CD4-positive, alpha-beta T cell (primary cell): ENCODE data around the gene CDK8. TPM values are rescaled to one million over a fixed set of nuclear protein-coding genes. Genes with fewer than 3 reads are reported as not detected.

Experiments used
- ATAC-seq: fragments of 200-7000 bp; cut with Tn5 transposase; one replicate; pipeline ENCODE4 v1.10.0; 2022; ENCODE audit warnings: mild to moderate bottlenecking; ENCODE audit not compliant: poor library complexity
- CTCF ChIA-PET: fragments of 350-600 bp; sonication (Branson Sonifier 250); formaldehyde crosslinking; loops from one replicate; lab custom pipeline; 2021; ENCODE audit warnings: antibody characterized with exemption, inconsistent platforms; lab: Charles Lee
- POLR2A ChIA-PET: fragments of 350-600 bp; sonication (Branson Sonifier 250); formaldehyde crosslinking; loops from one replicate; lab custom pipeline; 2021; ENCODE audit warnings: antibody characterized with exemption, inconsistent platforms; lab: Charles Lee
- DNase-seq, 14 experiments: peaks; one replicate each; pipeline ENCODE4 v3.0.0-alpha.2; 2013 to 2020; ENCODE audit warnings: mixed read lengths in 2 of 14
- H3K27ac ChIP-seq, 2 donors: one replicate each; pipeline versions ENCODE4 v1.5.1 to v1.7.0; 2013; ENCODE audit warnings: low read length in 2 of 2, low read depth in 1 of 2, mild to moderate bottlenecking in 1 of 2
- H3K27me3 ChIP-seq, 2 experiments: 1 replicate in 1 of 2; 2 replicates in 1 of 2; pipeline versions ENCODE4 v1.6.1 to v1.7.0; 2013; ENCODE audit warnings: low read length in 2 of 2, control low read depth in 1 of 2, mild to moderate bottlenecking in 1 of 2, moderate library complexity in 1 of 2; ENCODE audit not compliant: insufficient read depth in 2 of 2, control insufficient read depth in 1 of 2
- H3K36me3 ChIP-seq: one replicate; pipeline ENCODE4 v1.6.1; 2013; ENCODE audit warnings: low read length, control low read depth; ENCODE audit not compliant: insufficient read depth
- H3K4me1 ChIP-seq: one replicate; pipeline ENCODE4 v1.6.1; 2013; ENCODE audit warnings: low read length, control low read depth; ENCODE audit not compliant: insufficient read depth
- H3K4me3 ChIP-seq: one replicate; pipeline ENCODE4 v1.5.1; 2013; ENCODE audit warnings: mild to moderate bottlenecking, low read length, moderate library complexity
- H3K9me3 ChIP-seq, 2 experiments: 1 replicate in 1 of 2; 2 replicates in 1 of 2; pipeline versions ENCODE4 v1.6.1 to v1.7.0; 2013; ENCODE audit warnings: low read length in 2 of 2, mild to moderate bottlenecking in 2 of 2, control low read depth in 1 of 2, moderate library complexity in 1 of 2; ENCODE audit not compliant: control insufficient read depth in 1 of 2, insufficient read depth in 1 of 2
- H3K27ac Mint-ChIP-seq: one replicate; pipeline ENCODE4 v1.8.0; 2020; ENCODE audit warnings: mixed read lengths
- H3K27me3 Mint-ChIP-seq: one replicate; pipeline ENCODE4 v1.8.0; 2021; ENCODE audit warnings: mixed read lengths
- H3K36me3 Mint-ChIP-seq: one replicate; pipeline ENCODE4 v1.8.0; 2021; ENCODE audit warnings: low read depth, mixed read lengths
- H3K4me1 Mint-ChIP-seq: one replicate; pipeline ENCODE4 v1.8.0; 2021; ENCODE audit warnings: low read depth, mixed read lengths
- H3K4me3 Mint-ChIP-seq: one replicate; pipeline ENCODE4 v1.8.0; 2020; ENCODE audit warnings: mild to moderate bottlenecking, mixed read lengths
- H3K9me3 Mint-ChIP-seq: one replicate; pipeline ENCODE4 v1.8.0; 2020; ENCODE audit warnings: mixed read lengths
- intact Hi-C, 2 experiments: fragments of 100-400 bp; cut with DNase I in 1 of 2; cut with micrococcal nuclease in 1 of 2; formaldehyde crosslinking; loops; one replicate each; pipeline versions ENCODE4 v1.15.1 to v1.9.0; 2023 to 2025; cut with DNase I, micrococcal nuclease
- total RNA-seq, 174 experiments: library from RNA in 2 of 174; stranded (reverse) in 2 of 174; gene quantifications; one replicate each; pipeline ENCODE4 v1.2.3 and lab custom pipeline; 2021 to 2026
- TF ChIP-seq, protein P1 (sequence below): fragments of 200-600 bp; IDR thresholded peaks from one replicate; pipeline ENCODE4 v1.8.0; 2022; ENCODE audit warnings: antibody characterized with exemption, mild to moderate bottlenecking

The CDK8 gene
- total RNA-seq, 2 experiments from 2014 or later = 6.0 to 6.7 TPM

DNA sequence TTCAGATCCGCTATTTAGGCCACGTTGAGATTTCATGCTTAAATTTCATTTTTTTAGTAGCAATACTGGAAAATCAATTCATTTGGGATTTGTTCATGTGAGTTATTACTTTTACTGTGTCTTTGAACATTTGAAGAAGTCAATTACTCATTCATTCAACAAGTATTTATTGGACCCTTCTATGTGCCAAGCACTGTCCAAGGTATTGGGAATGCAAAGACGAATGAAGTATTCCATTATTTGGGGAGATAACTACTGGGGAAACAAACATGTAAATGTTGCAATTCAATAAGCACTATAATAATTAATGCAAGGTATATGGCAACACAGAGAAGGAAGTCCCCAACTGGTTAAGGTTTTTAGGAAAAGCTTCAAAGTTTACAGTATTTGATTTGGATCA, 5.7 kb downstream of the CDK8 start:
- H3K4me3 ChIP-seq = no peak overlapping the region
- CTCF ChIA-PET = no interaction called here
- H3K9me3 Mint-ChIP-seq = no peaks in the 10 kb centered on the region
- POLR2A ChIA-PET = no interaction called here
- peaks cover 0 to 8% of the 10 kb centered on the region in 2 experiments for H3K9me3 ChIP-seq
- H3K36me3 ChIP-seq = no peaks in the 10 kb centered on the region
- no peak overlapping the region for H3K27ac ChIP-seq
- H3K27me3 ChIP-seq = no peaks in the 10 kb centered on the region
- no peak overlapping the region for H3K27ac Mint-ChIP-seq
- peaks cover 7% of the 10 kb centered on the region for H3K4me1 ChIP-seq
- TF ChIP-seq, protein P1, sequence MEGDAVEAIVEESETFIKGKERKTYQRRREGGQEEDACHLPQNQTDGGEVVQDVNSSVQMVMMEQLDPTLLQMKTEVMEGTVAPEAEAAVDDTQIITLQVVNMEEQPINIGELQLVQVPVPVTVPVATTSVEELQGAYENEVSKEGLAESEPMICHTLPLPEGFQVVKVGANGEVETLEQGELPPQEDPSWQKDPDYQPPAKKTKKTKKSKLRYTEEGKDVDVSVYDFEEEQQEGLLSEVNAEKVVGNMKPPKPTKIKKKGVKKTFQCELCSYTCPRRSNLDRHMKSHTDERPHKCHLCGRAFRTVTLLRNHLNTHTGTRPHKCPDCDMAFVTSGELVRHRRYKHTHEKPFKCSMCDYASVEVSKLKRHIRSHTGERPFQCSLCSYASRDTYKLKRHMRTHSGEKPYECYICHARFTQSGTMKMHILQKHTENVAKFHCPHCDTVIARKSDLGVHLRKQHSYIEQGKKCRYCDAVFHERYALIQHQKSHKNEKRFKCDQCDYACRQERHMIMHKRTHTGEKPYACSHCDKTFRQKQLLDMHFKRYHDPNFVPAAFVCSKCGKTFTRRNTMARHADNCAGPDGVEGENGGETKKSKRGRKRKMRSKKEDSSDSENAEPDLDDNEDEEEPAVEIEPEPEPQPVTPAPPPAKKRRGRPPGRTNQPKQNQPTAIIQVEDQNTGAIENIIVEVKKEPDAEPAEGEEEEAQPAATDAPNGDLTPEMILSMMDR = no peak
- no peaks in the 10 kb centered on the region for H3K36me3 Mint-ChIP-seq
- peaks cover 67% of the 10 kb centered on the region for H3K4me1 Mint-ChIP-seq
- DNase-seq = no peak
- ATAC-seq = no peak
- intact Hi-C loops = loop anchor here in 1 of 2 experiments (10.0 kb wide), 4 partner anchors 915 to 1365 kb away; partner anchors contain the start of genes LNX2, POLR1D, RPL21 and USP12
- H3K27me3 Mint-ChIP-seq = no peaks in the 10 kb centered on the region
- no peak overlapping the region for H3K4me3 Mint-ChIP-seq

DNA sequence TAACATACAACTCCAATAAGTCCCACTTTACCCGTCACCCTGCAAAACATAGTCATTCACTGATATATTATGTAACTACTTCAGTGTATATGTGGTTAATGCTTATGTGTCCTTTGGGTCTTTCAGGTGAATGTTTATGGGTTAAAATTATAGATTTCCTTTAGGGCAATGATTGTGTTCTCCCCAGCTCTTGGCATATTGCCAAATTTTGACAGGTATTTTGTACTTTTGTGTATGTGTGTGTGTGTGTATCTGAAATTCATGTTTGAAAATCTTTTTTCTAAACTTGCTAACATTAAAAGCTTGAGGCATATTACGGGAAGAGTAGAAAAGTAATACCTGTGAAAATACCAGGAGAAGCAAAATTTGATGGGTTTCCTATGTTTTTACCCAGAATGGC, 8.2 kb downstream of the CDK8 start:
- no peak for ATAC-seq
- H3K4me3 Mint-ChIP-seq = no peak overlapping the region
- intact Hi-C loops = no loop called here
- Histone ChIP-seq H3K27me3 (no peaks in the 10 kb centered on the region), H3K9me3 (peaks cover 0 to 8% of the 10 kb centered on the region in 2 experiments), H3K36me3 (no peaks in the 10 kb centered on the region), H3K4me1 (peaks cover 4% of the 10 kb centered on the region), H3K27ac (no peak overlapping the region), H3K4me3 (no peak overlapping the region)
- ChIA-PET CTCF (no interaction called here), POLR2A (no interaction called here)
- TF ChIP-seq, protein P1 = no peak
- H3K4me1 Mint-ChIP-seq = peaks cover 68% of the 10 kb centered on the region
- no peaks in the 10 kb centered on the region for H3K27me3 Mint-ChIP-seq
- no peak overlapping the region for H3K27ac Mint-ChIP-seq
- no peak for DNase-seq
- H3K36me3 Mint-ChIP-seq = no peaks in the 10 kb centered on the region
- H3K9me3 Mint-ChIP-seq = no peaks in the 10 kb centered on the region

DNA sequence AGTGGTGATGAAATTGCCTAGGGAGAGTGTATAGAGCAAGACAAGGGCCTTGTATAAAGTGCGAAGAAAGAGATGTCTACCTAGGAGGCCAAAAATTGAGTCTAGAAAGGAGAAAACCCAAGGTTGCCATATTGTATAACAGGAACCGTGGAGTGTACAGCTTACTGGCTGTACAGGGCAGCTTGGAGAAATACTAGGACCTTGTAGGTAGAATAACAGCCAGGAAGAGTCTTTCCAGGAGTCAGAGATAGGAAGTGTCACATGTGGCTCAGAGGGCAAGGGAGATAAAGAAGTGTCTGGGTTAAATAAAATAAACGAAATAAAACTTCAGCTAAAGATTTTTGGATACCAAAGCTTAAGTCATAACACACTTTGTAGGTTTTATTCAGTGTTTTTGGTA, 12.4 kb downstream of the CDK8 start:
- DNase-seq (no peak), ATAC-seq (no peak)
- H3K27ac ChIP-seq = no peak overlapping the region
- ChIA-PET CTCF (no interaction called here), POLR2A (interaction anchor here (1.1 kb wide), 1 partner anchor 12 kb away, joined by 3 read pairs; no protein-coding TSS in a partner anchor)
- Mint-ChIP-seq H3K27ac (no peak overlapping the region), H3K36me3 (no peaks in the 10 kb centered on the region), H3K9me3 (no peaks in the 10 kb centered on the region), H3K27me3 (no peaks in the 10 kb centered on the region), H3K4me1 (peaks cover 54% of the 10 kb centered on the region), H3K4me3 (no peak overlapping the region)
- peaks cover 4% of the 10 kb centered on the region for H3K4me1 ChIP-seq
- intact Hi-C loops = no loop called here
- TF ChIP-seq, protein P1 = no peak
- H3K36me3 ChIP-seq = no peaks in the 10 kb centered on the region
- H3K4me3 ChIP-seq = no peak overlapping the region
- no peaks in the 10 kb centered on the region for H3K27me3 ChIP-seq
- H3K9me3 ChIP-seq = peaks cover 0 to 8% of the 10 kb centered on the region in 2 experiments
